Fibroblast of pulmonary artery (primary cell): Measurements from ENCODE around the gene HDAC4.

Experiments
- DNase-seq: peaks from one replicate; pipeline ENCODE4 v3.0.0-alpha.2; 2010; ENCODE audit warnings: low read depth
- H3K4me3 ChIP-seq: replicated peaks from 2 replicates; pipeline ENCODE4 v1.5.1; 2011; ENCODE audit warnings: low read depth, mild to moderate bottlenecking, control low read depth, low read length, moderate library complexity
- CTCF ChIP-seq: IDR thresholded peaks from 2 replicates; pipeline ENCODE4 v1.5.1; 2011; ENCODE audit warnings: mild to moderate bottlenecking, control low read depth, low read length, inconsistent platforms; ENCODE audit errors: missing control alignments

The HDAC4 gene

GRCh38 chr2:239132156-239132709 lies 268.6 kb downstream of the HDAC4 start:
- no peak for DNase-seq
- no peak for TF ChIP-seq CTCF
- no peak overlapping the region for H3K4me3 ChIP-seq

DNA sequence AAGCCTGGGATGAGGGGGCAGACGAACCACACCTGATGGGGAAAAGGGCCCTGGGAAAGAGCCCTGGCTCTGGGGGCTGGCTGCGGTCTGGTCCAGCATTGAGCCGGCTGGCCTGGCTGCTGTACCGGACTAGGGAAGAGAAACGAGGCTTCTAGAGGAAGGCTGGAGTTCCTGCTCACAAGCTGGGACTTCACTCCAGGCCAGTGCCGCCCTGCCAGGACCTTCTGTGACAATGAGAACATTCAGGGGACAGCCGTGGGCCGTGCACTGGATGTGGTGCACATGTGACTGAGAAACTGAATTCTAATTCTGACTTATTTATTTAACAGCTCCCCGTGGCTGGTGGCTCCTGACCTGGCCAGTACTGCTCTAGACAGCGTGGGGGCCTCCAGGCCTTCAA lies 269.3 kb downstream of the HDAC4 start:
- DNase-seq, result no peak
- H3K4me3 ChIP-seq, result no peak overlapping the region
- no peak for TF ChIP-seq CTCF

DNA sequence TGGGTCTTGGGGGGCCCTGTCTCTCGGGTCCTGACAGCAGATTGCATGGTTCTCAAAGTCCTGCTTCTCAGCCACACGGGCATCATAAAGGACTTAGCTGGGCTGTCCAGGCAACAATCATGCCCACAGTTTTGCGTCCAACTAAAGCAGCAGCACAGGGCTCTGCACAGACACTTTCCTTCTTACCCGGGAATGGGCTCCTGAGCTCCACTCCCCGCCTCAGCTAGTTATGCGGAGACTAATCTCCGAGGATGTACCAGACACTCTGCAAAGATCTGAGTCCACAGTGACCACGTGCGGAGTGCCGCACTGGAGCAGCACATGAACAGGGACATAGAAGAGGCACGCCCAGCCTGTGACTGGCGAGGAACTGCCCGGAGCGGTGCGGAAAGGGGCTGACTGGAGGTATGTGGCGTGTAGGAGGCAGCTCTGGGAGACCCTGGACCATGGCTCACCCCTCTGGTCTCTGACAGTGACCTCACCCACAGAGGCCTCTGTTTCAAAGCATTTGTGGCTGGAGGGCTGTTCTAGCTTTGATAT lies 270.0 kb downstream of the HDAC4 start:
- TF ChIP-seq CTCF, result no peak
- DNase-seq, result no peak
- no peak overlapping the region for H3K4me3 ChIP-seq

GRCh38 chr2:239130041-239130440 lies 270.8 kb downstream of the HDAC4 start:
- no peak for TF ChIP-seq CTCF
- DNase-seq, result no peak

GRCh38 chr2:239129147-239129920 lies 271.5 kb downstream of the HDAC4 start:
- H3K4me3 ChIP-seq, result no peak overlapping the region
- TF ChIP-seq CTCF, result no peak
- DNase-seq, result no peak

More at GRCh38 chr2:239130041-239130440, 270.8 kb downstream of the HDAC4 start:
- no peak overlapping the region for H3K4me3 ChIP-seq

GRCh38 chr2:239128706-239129105 lies 272.1 kb downstream of the HDAC4 start:
- TF ChIP-seq CTCF, result no peak
- no peak overlapping the region for H3K4me3 ChIP-seq
- no peak for DNase-seq
